Prostate gland (tissue), 2 donors: ENCODE measurements around the gene CADPS. TPM values are rescaled to one million over a fixed set of nuclear protein-coding genes. Genes with fewer than 3 reads are reported as not detected.

Experiments used
- DNase-seq: peaks from one replicate; pipeline ENCODE4 v3.0.0-alpha.2; 2019; ENCODE audit warnings: low spot score
- H3K27ac ChIP-seq, 2 donors: fragments of 200-600 bp; sonication (generic); 2 replicates each; pipeline ENCODE4 v1.5.1; 2017 to 2019
- H3K27me3 ChIP-seq: fragments of 200-600 bp; sonication (generic); replicated peaks from 2 replicates; pipeline ENCODE4 v1.5.1; 2019; ENCODE audit not compliant: insufficient read depth
- H3K36me3 ChIP-seq, 2 donors: fragments of 200-600 bp; sonication (generic); 1 replicate in 1 of 2; 2 replicates in 1 of 2; pipeline versions ENCODE4 v1.5.1 to v1.8.1; 2017 to 2019
- H3K4me1 ChIP-seq: fragments of 200-600 bp; sonication (generic); replicated peaks from 2 replicates; pipeline ENCODE4 v1.5.1; 2019
- H3K4me3 ChIP-seq, 2 donors: fragments of 200-600 bp; sonication (generic); 2 replicates each; pipeline ENCODE4 v1.5.1; 2017 to 2019
- H3K9me3 ChIP-seq: fragments of 200-600 bp; sonication (generic); 2 replicates; pipeline ENCODE4 v1.5.1; 2017
- POLR2A ChIP-seq: fragments of 450-650 bp; IDR thresholded peaks from one replicate; pipeline ENCODE4 v1.6.1; 2016; ENCODE audit warnings: antibody characterized with exemption, mild to moderate bottlenecking
- POLR2AphosphoS5 ChIP-seq: sonication (generic); formaldehyde crosslinking; IDR thresholded peaks from one replicate; pipeline ENCODE4 v1.6.1; 2017; ENCODE audit warnings: antibody characterized with exemption
- WGBS: methylation state at CpG from one replicate; pipeline ENCODE4 v1.1.5; 2018; 5-methylcytosine and 5-hydroxymethylcytosine counted together
- intact Hi-C: fragments of 100-400 bp; cut with DNase I; formaldehyde crosslinking; loops from one replicate; pipeline ENCODE4 v1.14.2; 2022
- total RNA-seq, 2 donors: library from RNA; depleted of rRNA; stranded (reverse); fragments of >200 nt; gene quantifications; one replicate each; pipeline ENCODE4 v1.1.0, GENCODE V29; 2016
- TF ChIP-seq, protein P1 (sequence below), 4 experiments: fragments of 200-600 bp in 2 of 4; fragments of 450-650 bp in 2 of 4; sonication (generic) in 2 of 4; IDR thresholded peaks; 1 replicate in 3 of 4; 2 replicates in 1 of 4; pipeline ENCODE4 v1.5.1; 2016 to 2019; ENCODE audit warnings: antibody characterized with exemption in 4 of 4, mild to moderate bottlenecking in 2 of 4, moderate library complexity in 2 of 4

Gene CADPS
- total RNA-seq, 2 donors from 2014 or later, result 4.0 to 7.7 TPM

DNA sequence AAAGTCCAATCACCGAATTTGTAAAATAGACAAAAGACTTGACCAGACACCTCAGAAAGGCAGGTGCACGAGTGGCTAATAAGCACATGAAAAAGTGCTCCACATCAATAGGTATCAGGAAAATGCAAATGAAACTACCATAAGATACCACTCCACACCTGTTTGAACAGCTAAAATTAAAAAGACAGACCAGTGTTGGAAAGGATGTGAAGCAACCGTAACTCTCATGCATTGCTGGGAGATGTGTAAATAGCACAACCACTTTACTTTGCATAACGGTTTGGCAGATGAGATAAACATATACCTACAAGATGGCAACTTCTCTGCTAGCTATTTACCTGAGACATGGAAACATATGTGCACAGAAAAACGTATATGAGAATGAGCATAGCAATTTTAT lies 56.9 kb downstream of the CADPS start:
- WGBS, result 85% methylated on average over 5 of the region's 5 CpGs
- H3K4me3 ChIP-seq, result no peak overlapping the region
- intact Hi-C loops, result no loop called here
- H3K4me1 ChIP-seq, result no peaks in the 10 kb centered on the region
- no peaks in the 10 kb centered on the region for H3K9me3 ChIP-seq
- no peaks in the 10 kb centered on the region for H3K27me3 ChIP-seq
- no peaks in the 10 kb centered on the region for H3K36me3 ChIP-seq
- DNase-seq, result no peak
- TF ChIP-seq POLR2A (no peak), POLR2AphosphoS5 (no peak)
- TF ChIP-seq, protein P1, sequence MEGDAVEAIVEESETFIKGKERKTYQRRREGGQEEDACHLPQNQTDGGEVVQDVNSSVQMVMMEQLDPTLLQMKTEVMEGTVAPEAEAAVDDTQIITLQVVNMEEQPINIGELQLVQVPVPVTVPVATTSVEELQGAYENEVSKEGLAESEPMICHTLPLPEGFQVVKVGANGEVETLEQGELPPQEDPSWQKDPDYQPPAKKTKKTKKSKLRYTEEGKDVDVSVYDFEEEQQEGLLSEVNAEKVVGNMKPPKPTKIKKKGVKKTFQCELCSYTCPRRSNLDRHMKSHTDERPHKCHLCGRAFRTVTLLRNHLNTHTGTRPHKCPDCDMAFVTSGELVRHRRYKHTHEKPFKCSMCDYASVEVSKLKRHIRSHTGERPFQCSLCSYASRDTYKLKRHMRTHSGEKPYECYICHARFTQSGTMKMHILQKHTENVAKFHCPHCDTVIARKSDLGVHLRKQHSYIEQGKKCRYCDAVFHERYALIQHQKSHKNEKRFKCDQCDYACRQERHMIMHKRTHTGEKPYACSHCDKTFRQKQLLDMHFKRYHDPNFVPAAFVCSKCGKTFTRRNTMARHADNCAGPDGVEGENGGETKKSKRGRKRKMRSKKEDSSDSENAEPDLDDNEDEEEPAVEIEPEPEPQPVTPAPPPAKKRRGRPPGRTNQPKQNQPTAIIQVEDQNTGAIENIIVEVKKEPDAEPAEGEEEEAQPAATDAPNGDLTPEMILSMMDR (IDR thresholded peaks at IDR 0.05), result no peak
- no peak overlapping the region for H3K27ac ChIP-seq

DNA sequence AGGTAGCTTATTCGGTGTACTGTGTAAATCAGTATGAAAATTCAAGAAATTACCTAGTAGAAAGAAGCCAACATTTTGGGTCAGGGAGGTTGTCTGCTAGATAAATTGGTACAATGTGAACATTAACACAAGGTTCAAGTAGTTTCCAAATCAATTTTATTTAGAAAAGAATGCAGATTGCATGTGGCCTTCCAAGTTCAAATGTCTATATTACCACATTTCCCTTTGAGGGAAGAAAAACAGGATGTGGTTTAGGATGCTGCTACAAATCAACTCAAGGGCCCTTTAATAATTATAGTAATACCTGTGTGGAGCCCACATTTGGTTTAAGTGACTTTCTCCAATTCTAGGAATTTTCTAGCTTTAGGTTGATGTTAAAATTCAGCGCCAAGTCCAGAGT lies 57.5 kb downstream of the CADPS start:
- no peaks in the 10 kb centered on the region for H3K27me3 ChIP-seq
- H3K9me3 ChIP-seq, result no peaks in the 10 kb centered on the region
- no peak for DNase-seq
- TF ChIP-seq POLR2A, result no peak
- no peak for TF ChIP-seq POLR2AphosphoS5
- TF ChIP-seq, protein P1 (IDR thresholded peaks at IDR 0.05), result no peak
- H3K4me3 ChIP-seq, result no peak overlapping the region
- no peak overlapping the region for H3K27ac ChIP-seq
- no peaks in the 10 kb centered on the region for H3K4me1 ChIP-seq
- H3K36me3 ChIP-seq, result no peaks in the 10 kb centered on the region
- WGBS, result 85% methylated on average over 2 of the region's 2 CpGs
- intact Hi-C loops, result no loop called here

DNA sequence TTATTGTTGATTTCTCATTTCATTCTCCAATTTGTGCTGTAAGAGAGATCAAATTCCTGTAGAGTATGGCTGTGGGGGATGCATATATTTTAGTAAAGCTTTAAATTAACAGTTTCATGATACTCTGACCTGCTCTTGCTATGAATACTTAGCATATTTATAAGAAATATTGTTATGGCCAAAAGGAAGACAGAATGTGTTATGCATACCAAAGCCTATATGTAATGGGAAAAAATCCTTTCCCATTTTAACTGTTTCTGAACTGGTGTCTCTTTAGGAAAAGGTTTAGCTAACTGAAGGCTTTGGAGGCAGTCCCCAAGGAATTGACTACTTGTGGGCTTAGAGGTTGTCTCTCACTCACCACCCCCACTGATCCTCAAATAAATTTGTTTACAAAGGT lies 59.2 kb downstream of the CADPS start:
- Histone ChIP-seq H3K27ac (no peak overlapping the region), H3K36me3 (no peaks in the 10 kb centered on the region), H3K4me3 (no peak overlapping the region), H3K9me3 (no peaks in the 10 kb centered on the region), H3K4me1 (no peaks in the 10 kb centered on the region), H3K27me3 (no peaks in the 10 kb centered on the region)
- DNase-seq, result no peak
- TF ChIP-seq POLR2AphosphoS5 (no peak), POLR2A (no peak)
- TF ChIP-seq, protein P1 (IDR thresholded peaks at IDR 0.05), result no peak
- intact Hi-C loops, result no loop called here

DNA sequence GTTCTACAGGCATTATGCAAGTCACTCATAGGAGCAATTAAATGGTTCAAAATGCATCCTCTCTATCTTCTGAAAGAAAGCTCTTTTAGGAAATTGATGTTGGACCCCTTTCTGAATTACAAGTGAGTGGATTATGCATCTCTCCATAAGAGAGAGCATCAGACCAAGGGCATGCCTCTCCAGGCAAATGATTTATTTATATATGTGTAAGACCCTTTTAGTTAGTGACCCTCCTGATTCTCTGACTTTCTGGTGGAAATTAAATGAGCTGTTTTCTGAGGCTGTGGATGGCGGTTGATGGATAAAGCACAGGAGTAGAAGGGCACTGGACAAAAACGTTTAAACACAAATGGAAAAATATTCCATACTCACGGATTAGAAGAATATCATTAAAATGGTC lies 62.6 kb downstream of the CADPS start:
- Histone ChIP-seq H3K36me3 (no peaks in the 10 kb centered on the region), H3K4me3 (no peak overlapping the region), H3K27me3 (no peaks in the 10 kb centered on the region), H3K27ac (no peak overlapping the region), H3K9me3 (no peaks in the 10 kb centered on the region), H3K4me1 (no peaks in the 10 kb centered on the region)
- 83% methylated on average over 3 of the region's 3 CpGs for WGBS
- DNase-seq, result no peak
- intact Hi-C loops, result no loop called here
- TF ChIP-seq, protein P1 (IDR thresholded peaks at IDR 0.05), result no peak
- TF ChIP-seq POLR2AphosphoS5, result no peak
- no peak for TF ChIP-seq POLR2A

DNA sequence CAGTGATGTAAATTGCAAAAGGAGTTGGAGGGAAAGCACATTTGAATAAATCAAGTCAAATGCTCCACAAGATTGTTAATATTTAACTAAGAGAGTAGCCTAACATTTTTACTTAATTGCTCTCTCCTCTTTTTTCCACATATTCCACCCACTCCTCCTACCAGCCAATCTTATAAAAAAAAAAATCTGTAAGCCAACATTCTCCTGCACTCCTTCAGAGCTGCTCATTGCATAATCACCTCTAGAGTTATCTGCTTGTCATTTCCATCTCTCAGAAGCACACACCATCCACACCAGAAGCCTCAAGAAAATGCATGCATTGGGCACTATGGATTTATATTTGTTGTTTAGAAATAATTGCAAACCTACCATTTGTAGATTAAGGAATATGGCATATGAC lies 64.1 kb downstream of the CADPS start:
- Histone ChIP-seq H3K27ac (no peak overlapping the region), H3K27me3 (no peaks in the 10 kb centered on the region), H3K4me1 (no peaks in the 10 kb centered on the region), H3K4me3 (no peak overlapping the region), H3K9me3 (no peaks in the 10 kb centered on the region), H3K36me3 (no peaks in the 10 kb centered on the region)
- no peak for TF ChIP-seq POLR2A
- TF ChIP-seq POLR2AphosphoS5, result no peak
- TF ChIP-seq, protein P1 (IDR thresholded peaks at IDR 0.05), result no peak
- DNase-seq, result no peak
- intact Hi-C loops, result no loop called here
